Measurements from ENCODE around the gene NUP107. TPM values are rescaled to one million over a fixed set of nuclear protein-coding genes. Genes with fewer than 3 reads are reported as not detected.

Gene NUP107
- total and polyA plus RNA-seq, 2 donors (not counting 1 experiment from before 2014, with no cell fraction given), result 23.2 to 77.3 TPM

DNA sequence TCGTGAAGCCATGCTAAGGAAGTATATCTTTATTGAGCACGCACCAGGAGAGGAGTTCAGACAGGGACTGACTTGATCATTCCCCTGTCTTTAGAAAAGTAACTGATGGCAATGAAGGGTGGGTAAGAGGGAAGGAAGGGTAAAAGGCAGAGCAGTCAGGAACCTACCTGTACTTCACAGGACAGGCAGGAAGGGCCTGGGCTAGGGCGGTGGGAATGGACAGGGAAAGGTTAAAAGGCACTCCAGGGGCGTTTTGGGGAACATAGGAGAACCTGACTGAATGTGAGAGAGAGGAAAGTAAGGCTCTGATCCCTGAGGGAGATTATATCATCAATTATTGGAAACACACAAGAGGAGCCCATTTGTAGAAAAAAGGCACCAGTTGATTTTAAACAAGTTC, 63.1 kb downstream of the NUP107 start:
- Mint-ChIP-seq H3K4me1 (peaks cover 39% of the 10 kb centered on the region), H3K27ac (no peak overlapping the region), H3K27me3 (no peaks in the 10 kb centered on the region), H3K9me3 (ENCODE audit: insufficient read depth) (no peaks in the 10 kb centered on the region), H3K4me3 (no peak overlapping the region)
- TF ChIP-seq, protein P1, sequence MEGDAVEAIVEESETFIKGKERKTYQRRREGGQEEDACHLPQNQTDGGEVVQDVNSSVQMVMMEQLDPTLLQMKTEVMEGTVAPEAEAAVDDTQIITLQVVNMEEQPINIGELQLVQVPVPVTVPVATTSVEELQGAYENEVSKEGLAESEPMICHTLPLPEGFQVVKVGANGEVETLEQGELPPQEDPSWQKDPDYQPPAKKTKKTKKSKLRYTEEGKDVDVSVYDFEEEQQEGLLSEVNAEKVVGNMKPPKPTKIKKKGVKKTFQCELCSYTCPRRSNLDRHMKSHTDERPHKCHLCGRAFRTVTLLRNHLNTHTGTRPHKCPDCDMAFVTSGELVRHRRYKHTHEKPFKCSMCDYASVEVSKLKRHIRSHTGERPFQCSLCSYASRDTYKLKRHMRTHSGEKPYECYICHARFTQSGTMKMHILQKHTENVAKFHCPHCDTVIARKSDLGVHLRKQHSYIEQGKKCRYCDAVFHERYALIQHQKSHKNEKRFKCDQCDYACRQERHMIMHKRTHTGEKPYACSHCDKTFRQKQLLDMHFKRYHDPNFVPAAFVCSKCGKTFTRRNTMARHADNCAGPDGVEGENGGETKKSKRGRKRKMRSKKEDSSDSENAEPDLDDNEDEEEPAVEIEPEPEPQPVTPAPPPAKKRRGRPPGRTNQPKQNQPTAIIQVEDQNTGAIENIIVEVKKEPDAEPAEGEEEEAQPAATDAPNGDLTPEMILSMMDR (IDR thresholded peaks at IDR 0.05), result no peak
- TF ChIP-seq EZH2 (IDR thresholded peaks at IDR 0.05; ENCODE audit: borderline replicate concordance, insufficient read depth, low read depth, low read length, poor library complexity, severe bottlenecking), result no peak
- Histone ChIP-seq H3K9me3 (ENCODE audit: control extremely low read depth in 1 of 3, control insufficient read depth in 2 of 3, insufficient read depth in 1 of 3, low read length in 2 of 3) (no peaks in the 10 kb centered on the region), H4K20me1 (ENCODE audit: control insufficient read depth, insufficient read depth, low read length, poor library complexity, severe bottlenecking) (no peaks in the 10 kb centered on the region), H3K27me3 (replicated peaks in 1 of 4; ENCODE audit: control extremely low read depth in 1 of 4, control insufficient read depth in 3 of 4, insufficient read depth in 4 of 4, low read length in 3 of 4) (no peaks in the 10 kb centered on the region), H2AFZ (ENCODE audit: insufficient read depth, low read depth, low read length, poor library complexity, severe bottlenecking) (no peak overlapping the region), H3K4me1 (ENCODE audit: control insufficient read depth in 2 of 2, insufficient read depth in 2 of 2, low read length in 2 of 2) (peaks cover 18 to 19% of the 10 kb centered on the region in 2 donors), H3K4me3 (ENCODE audit: control extremely low read depth in 1 of 5, extremely low read depth in 1 of 5, insufficient read depth in 1 of 5, low read depth in 2 of 5, low read length in 4 of 5) (no peak overlapping the region), H3K36me3 (replicated peaks in 1 of 2; ENCODE audit: control extremely low read depth in 1 of 2, control insufficient read depth in 1 of 2, extremely low read depth in 1 of 2, insufficient read depth in 2 of 2, low read length in 1 of 2) (peaks cover 6 to 16% of the 10 kb centered on the region in 2 experiments), H3K27ac (ENCODE audit: low read length in 2 of 2) (no peak overlapping the region), H3K4me2 (replicated peaks; ENCODE audit: low read depth, low read length, poor library complexity, severe bottlenecking) (no peak overlapping the region), H3K79me2 (ENCODE audit: control insufficient read depth, insufficient read depth, low read length) (peaks cover 28% of the 10 kb centered on the region), H3K9ac (ENCODE audit: low read length) (no peak overlapping the region)
- WGBS (ENCODE audit: insufficient coverage), result 90% methylated on average over 3 of the region's 4 CpGs
- DNase-seq (no peak), ATAC-seq (ENCODE audit: low read depth) (no peak)
- intact Hi-C loops (cut with micrococcal nuclease), result loop anchor here (5.0 kb wide), 1 partner anchor 487 kb away; the partner anchor contains the start of gene CPSF6
- ChIA-PET CTCF (no interaction called here), POLR2A (no interaction called here)

DNA sequence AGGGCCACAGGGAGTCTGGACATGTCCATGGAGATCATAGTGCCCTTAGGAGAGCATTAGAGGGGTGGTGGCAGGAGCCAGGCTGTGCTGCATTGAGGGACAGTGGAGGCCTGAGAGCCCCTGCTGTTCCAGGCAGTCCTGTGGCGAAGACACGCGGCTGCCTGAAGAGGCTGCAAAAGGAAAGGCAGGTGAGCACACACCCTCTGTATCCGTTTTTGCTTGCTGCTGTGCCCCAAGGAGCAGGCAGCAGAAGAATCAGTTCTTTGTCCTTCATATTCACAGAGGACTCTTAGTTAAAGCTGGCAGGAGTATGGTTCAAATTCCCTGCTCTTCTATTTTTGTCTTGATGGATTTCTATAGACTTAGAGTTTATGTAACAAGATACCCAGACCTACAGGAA, 63.7 kb downstream of the NUP107 start:
- Histone ChIP-seq H3K4me1 (ENCODE audit: control insufficient read depth in 2 of 2, insufficient read depth in 2 of 2, low read length in 2 of 2) (peaks cover 13 to 14% of the 10 kb centered on the region in 2 donors), H3K9me3 (ENCODE audit: control extremely low read depth in 1 of 3, control insufficient read depth in 2 of 3, insufficient read depth in 1 of 3, low read length in 2 of 3) (no peaks in the 10 kb centered on the region), H3K4me3 (ENCODE audit: control extremely low read depth in 1 of 5, extremely low read depth in 1 of 5, insufficient read depth in 1 of 5, low read depth in 2 of 5, low read length in 4 of 5) (no peak overlapping the region), H3K27ac (ENCODE audit: low read length in 2 of 2) (no peak overlapping the region), H2AFZ (ENCODE audit: insufficient read depth, low read depth, low read length, poor library complexity, severe bottlenecking) (no peak overlapping the region), H4K20me1 (ENCODE audit: control insufficient read depth, insufficient read depth, low read length, poor library complexity, severe bottlenecking) (no peaks in the 10 kb centered on the region), H3K9ac (ENCODE audit: low read length) (no peak overlapping the region), H3K36me3 (replicated peaks in 1 of 2; ENCODE audit: control extremely low read depth in 1 of 2, control insufficient read depth in 1 of 2, extremely low read depth in 1 of 2, insufficient read depth in 2 of 2, low read length in 1 of 2) (peaks cover 8 to 22% of the 10 kb centered on the region in 2 experiments), H3K27me3 (replicated peaks in 1 of 4; ENCODE audit: control extremely low read depth in 1 of 4, control insufficient read depth in 3 of 4, insufficient read depth in 4 of 4, low read length in 3 of 4) (no peaks in the 10 kb centered on the region), H3K4me2 (replicated peaks; ENCODE audit: low read depth, low read length, poor library complexity, severe bottlenecking) (no peak overlapping the region), H3K79me2 (ENCODE audit: control insufficient read depth, insufficient read depth, low read length) (peaks cover 28% of the 10 kb centered on the region)
- H3K4me3 Mint-ChIP-seq, result no peak overlapping the region
- H3K9me3 Mint-ChIP-seq (ENCODE audit: insufficient read depth), result no peaks in the 10 kb centered on the region
- ChIA-PET POLR2A (interaction anchor here (0.6 kb wide), 1 partner anchor 59 kb away, joined by 3 read pairs; no protein-coding TSS in a partner anchor), CTCF (no interaction called here)
- no peak overlapping the region for H3K27ac Mint-ChIP-seq
- peaks cover 37% of the 10 kb centered on the region for H3K4me1 Mint-ChIP-seq
- WGBS (ENCODE audit: insufficient coverage), result 100% methylated on average over 3 of the region's 4 CpGs
- H3K27me3 Mint-ChIP-seq, result no peaks in the 10 kb centered on the region
- intact Hi-C loops (cut with micrococcal nuclease), result no loop called here
- TF ChIP-seq, protein P1 (IDR thresholded peaks at IDR 0.05), result no peak
- TF ChIP-seq EZH2 (IDR thresholded peaks at IDR 0.05; ENCODE audit: borderline replicate concordance, insufficient read depth, low read depth, low read length, poor library complexity, severe bottlenecking), result no peak
- ATAC-seq (ENCODE audit: low read depth), result no peak
- no peak for DNase-seq
